ENCODE results near the gene NFE2L3. TPM values are rescaled to one million over a fixed set of nuclear protein-coding genes. Genes with fewer than 3 reads are reported as not detected.

NFE2L3 gene
- total and polyA plus RNA-seq, 4 donors, result 0.32 to 1.9 (median 1.3) TPM

DNA sequence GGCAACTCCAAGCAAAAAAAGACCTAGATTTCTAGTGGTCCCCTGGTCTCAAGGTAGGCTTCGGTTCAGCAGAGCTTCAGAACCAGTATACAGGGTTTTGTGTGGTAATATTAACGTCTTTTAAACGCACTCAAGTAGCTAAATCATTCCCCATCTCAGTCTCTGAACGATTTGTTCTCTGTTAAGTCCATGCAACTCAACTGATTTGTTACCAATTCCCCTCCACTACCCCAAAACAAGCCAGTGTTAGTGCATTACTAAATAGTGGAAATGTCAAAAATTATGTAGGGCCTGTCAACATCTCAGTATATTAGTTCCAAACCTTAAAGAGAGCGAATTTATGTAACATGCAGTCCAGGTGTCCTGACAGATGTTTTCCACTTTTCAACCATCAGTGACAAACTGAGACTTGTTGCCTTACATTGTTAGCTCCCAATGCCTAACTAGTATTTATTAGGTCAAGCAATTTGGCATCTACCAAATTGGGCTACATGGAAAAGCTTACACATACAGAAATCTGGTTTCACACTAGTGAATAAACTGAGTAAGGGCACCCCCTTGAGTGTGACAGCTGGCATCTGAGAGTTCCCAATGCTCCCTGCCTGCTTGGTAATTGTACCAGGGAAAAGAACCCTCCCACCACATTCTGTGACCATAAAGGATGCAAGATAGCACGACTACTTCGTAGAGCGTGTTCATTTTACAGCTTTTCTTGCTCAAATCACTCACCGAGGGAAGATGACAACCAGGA is 36.4 kb downstream of the NFE2L3 start:
- Histone ChIP-seq H3K4me1 (ENCODE audit: control insufficient read depth in 4 of 4, insufficient read depth in 4 of 4, low read length in 3 of 4) (peaks cover 5 to 30% (median 8%) of the 10 kb centered on the region in 4 donors), H3K27ac (ENCODE audit: low read depth in 1 of 2, low read length in 2 of 2) (no peak overlapping the region), H3K9ac (ENCODE audit: low read depth in 1 of 2, low read length in 2 of 2) (no peak overlapping the region), H3K9me3 (ENCODE audit: control insufficient read depth in 4 of 4, low read length in 3 of 4) (no peaks in the 10 kb centered on the region), H3K4me3 (ENCODE audit: low read depth in 1 of 3, low read length in 3 of 3) (no peak overlapping the region), H3K27me3 (ENCODE audit: control insufficient read depth in 4 of 4, insufficient read depth in 4 of 4, low read length in 3 of 4) (no peaks in the 10 kb centered on the region), H3K36me3 (ENCODE audit: control insufficient read depth in 4 of 4, insufficient read depth in 3 of 4, low read depth in 1 of 4, low read length in 3 of 4) (peaks cover 5 to 54% (median 49%) of the 10 kb centered on the region in 4 donors)
- 90% methylated on average over 9 of the region's 9 CpGs for WGBS
- TF ChIP-seq FOXA2 (IDR thresholded peaks at IDR 0.05) (no peak), SP1 (IDR thresholded peaks at IDR 0.05) (peak; percentile 8)
- no peak for DNase-seq (ENCODE audit: low spot score)

GRCh38 chr7:26188957-26189541 is 37.1 kb downstream of the NFE2L3 start:
- H3K9ac ChIP-seq (ENCODE audit: low read depth in 1 of 2, low read length in 2 of 2), result no peak overlapping the region
- H3K36me3 ChIP-seq (ENCODE audit: control insufficient read depth in 4 of 4, insufficient read depth in 3 of 4, low read depth in 1 of 4, low read length in 3 of 4), result peaks cover 7 to 60% (median 55%) of the 10 kb centered on the region in 4 donors
- peaks cover 6 to 31% (median 10%) of the 10 kb centered on the region in 4 donors for H3K4me1 ChIP-seq (ENCODE audit: control insufficient read depth in 4 of 4, insufficient read depth in 4 of 4, low read length in 3 of 4)
- H3K9me3 ChIP-seq (ENCODE audit: control insufficient read depth in 4 of 4, low read length in 3 of 4), result no peaks in the 10 kb centered on the region
- no peak for DNase-seq (ENCODE audit: low spot score)
- no peak overlapping the region for H3K27ac ChIP-seq (ENCODE audit: low read depth in 1 of 2, low read length in 2 of 2)
- H3K4me3 ChIP-seq (ENCODE audit: low read depth in 1 of 3, low read length in 3 of 3), result no peak overlapping the region
- no peak for TF ChIP-seq FOXA1 (IDR thresholded peaks at IDR 0.05)
- no peak for TF ChIP-seq RXRA (IDR thresholded peaks at IDR 0.05)
- no peak for TF ChIP-seq GABPA (IDR thresholded peaks at IDR 0.05 in 1 of 2, conservative IDR thresholded peaks at IDR 0.05 in 1 of 2)
- TF ChIP-seq, protein P1, sequence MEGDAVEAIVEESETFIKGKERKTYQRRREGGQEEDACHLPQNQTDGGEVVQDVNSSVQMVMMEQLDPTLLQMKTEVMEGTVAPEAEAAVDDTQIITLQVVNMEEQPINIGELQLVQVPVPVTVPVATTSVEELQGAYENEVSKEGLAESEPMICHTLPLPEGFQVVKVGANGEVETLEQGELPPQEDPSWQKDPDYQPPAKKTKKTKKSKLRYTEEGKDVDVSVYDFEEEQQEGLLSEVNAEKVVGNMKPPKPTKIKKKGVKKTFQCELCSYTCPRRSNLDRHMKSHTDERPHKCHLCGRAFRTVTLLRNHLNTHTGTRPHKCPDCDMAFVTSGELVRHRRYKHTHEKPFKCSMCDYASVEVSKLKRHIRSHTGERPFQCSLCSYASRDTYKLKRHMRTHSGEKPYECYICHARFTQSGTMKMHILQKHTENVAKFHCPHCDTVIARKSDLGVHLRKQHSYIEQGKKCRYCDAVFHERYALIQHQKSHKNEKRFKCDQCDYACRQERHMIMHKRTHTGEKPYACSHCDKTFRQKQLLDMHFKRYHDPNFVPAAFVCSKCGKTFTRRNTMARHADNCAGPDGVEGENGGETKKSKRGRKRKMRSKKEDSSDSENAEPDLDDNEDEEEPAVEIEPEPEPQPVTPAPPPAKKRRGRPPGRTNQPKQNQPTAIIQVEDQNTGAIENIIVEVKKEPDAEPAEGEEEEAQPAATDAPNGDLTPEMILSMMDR (IDR thresholded peaks at IDR 0.05; ENCODE audit: low read depth, low read length, missing input control), result no peak
- no peak for TF ChIP-seq HNF4A (conservative IDR thresholded peaks at IDR 0.05)
- TF ChIP-seq RAD21 (IDR thresholded peaks at IDR 0.05), result no peak
- TF ChIP-seq, protein P2, sequence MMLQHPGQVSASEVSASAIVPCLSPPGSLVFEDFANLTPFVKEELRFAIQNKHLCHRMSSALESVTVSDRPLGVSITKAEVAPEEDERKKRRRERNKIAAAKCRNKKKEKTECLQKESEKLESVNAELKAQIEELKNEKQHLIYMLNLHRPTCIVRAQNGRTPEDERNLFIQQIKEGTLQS (IDR thresholded peaks at IDR 0.05), result no peak
- no peak for TF ChIP-seq HNF4G (IDR thresholded peaks at IDR 0.05)
- no peak for TF ChIP-seq TAF1 (conservative IDR thresholded peaks at IDR 0.05)
- no peak for TF ChIP-seq SP1 (IDR thresholded peaks at IDR 0.05)
- no peak for TF ChIP-seq ZBTB33 (IDR thresholded peaks at IDR 0.05)
- TF ChIP-seq NR2F2 (IDR thresholded peaks at IDR 0.05), result no peak
- TF ChIP-seq JUND (IDR thresholded peaks at IDR 0.05), result no peak
- TF ChIP-seq YY1 (IDR thresholded peaks at IDR 0.05), result no peak
- no peak for TF ChIP-seq FOXA2 (IDR thresholded peaks at IDR 0.05)
- TF ChIP-seq, protein P3, sequence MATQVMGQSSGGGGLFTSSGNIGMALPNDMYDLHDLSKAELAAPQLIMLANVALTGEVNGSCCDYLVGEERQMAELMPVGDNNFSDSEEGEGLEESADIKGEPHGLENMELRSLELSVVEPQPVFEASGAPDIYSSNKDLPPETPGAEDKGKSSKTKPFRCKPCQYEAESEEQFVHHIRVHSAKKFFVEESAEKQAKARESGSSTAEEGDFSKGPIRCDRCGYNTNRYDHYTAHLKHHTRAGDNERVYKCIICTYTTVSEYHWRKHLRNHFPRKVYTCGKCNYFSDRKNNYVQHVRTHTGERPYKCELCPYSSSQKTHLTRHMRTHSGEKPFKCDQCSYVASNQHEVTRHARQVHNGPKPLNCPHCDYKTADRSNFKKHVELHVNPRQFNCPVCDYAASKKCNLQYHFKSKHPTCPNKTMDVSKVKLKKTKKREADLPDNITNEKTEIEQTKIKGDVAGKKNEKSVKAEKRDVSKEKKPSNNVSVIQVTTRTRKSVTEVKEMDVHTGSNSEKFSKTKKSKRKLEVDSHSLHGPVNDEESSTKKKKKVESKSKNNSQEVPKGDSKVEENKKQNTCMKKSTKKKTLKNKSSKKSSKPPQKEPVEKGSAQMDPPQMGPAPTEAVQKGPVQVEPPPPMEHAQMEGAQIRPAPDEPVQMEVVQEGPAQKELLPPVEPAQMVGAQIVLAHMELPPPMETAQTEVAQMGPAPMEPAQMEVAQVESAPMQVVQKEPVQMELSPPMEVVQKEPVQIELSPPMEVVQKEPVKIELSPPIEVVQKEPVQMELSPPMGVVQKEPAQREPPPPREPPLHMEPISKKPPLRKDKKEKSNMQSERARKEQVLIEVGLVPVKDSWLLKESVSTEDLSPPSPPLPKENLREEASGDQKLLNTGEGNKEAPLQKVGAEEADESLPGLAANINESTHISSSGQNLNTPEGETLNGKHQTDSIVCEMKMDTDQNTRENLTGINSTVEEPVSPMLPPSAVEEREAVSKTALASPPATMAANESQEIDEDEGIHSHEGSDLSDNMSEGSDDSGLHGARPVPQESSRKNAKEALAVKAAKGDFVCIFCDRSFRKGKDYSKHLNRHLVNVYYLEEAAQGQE (IDR thresholded peaks at IDR 0.05), result no peak
- WGBS, result 95% methylated on average over 3 of the region's 3 CpGs
- H3K27me3 ChIP-seq (ENCODE audit: control insufficient read depth in 4 of 4, insufficient read depth in 4 of 4, low read length in 3 of 4), result no peaks in the 10 kb centered on the region
